IMR-90 (cell line): Measurements from ENCODE around the gene EXT2. TPM values are rescaled to one million over a fixed set of nuclear protein-coding genes. Genes with fewer than 3 reads are reported as not detected.

Experiments used
- ATAC-seq: fragments of 200-7000 bp; cut with Tn5 transposase; 2 replicates; pipeline ENCODE4 v1.9.1; 2020; ENCODE audit warnings: low read depth, mild to moderate bottlenecking, moderate library complexity
- BruUV-seq: library from RNA; stranded (reverse); fragments of 400-500 nt; replicated peaks from 2 replicates; lab custom pipeline; 2021; lab: Mats Ljungman, UMichigan
- CTCF ChIA-PET: fragments of 300-600 bp; formaldehyde crosslinking; extraction: SDS; loops from one replicate; lab custom pipeline; 2021; ENCODE audit warnings: antibody characterized with exemption; lab: Yijun Ruan, JAX
- POLR2A ChIA-PET: fragments of 300-600 bp; sonication (Branson Sonifier 250); formaldehyde crosslinking; loops from one replicate; lab custom pipeline; 2022; ENCODE audit warnings: antibody characterized with exemption; ENCODE audit not compliant: unreplicated experiment; lab: Charles Lee
- DNase-seq: peaks from one replicate; pipeline ENCODE4 v3.0.0; 2013
- H2AFZ ChIP-seq: replicated peaks from 2 replicates; pipeline ENCODE3; 2013; ENCODE audit warnings: low read length, mild to moderate bottlenecking; ENCODE audit not compliant: poor library complexity
- H2AK5ac ChIP-seq: 2 replicates; pipeline ENCODE4 v1.6.1; 2013; ENCODE audit warnings: low read depth, low read length, inconsistent platforms
- H2AK9ac ChIP-seq: replicated peaks from 2 replicates; pipeline ENCODE3; 2013; ENCODE audit warnings: mild to moderate bottlenecking, low read depth, low read length, moderate library complexity; ENCODE audit not compliant: poor library complexity
- H2BK120ac ChIP-seq: 2 replicates; pipeline ENCODE4 v1.6.1; 2013; ENCODE audit warnings: low read depth, low read length, inconsistent platforms
- H2BK15ac ChIP-seq: 3 replicates; pipeline ENCODE4 v1.6.1; 2013; ENCODE audit warnings: low read depth, low read length, inconsistent platforms
- H2BK20ac ChIP-seq: 2 replicates; pipeline ENCODE4 v1.6.1; 2013; ENCODE audit warnings: low read depth, mild to moderate bottlenecking, inconsistent platforms, low read length, moderate library complexity
- H2BK5ac ChIP-seq: 2 replicates; pipeline ENCODE4 v1.6.1; 2013; ENCODE audit warnings: mild to moderate bottlenecking, low read depth, low read length, inconsistent platforms; ENCODE audit not compliant: poor library complexity, severe bottlenecking
- H3K14ac ChIP-seq: replicated peaks from 2 replicates; pipeline ENCODE4 v1.6.1; 2013; ENCODE audit warnings: low read depth, low read length, inconsistent platforms
- H3K18ac ChIP-seq: 2 replicates; pipeline ENCODE4 v1.6.1; 2013; ENCODE audit warnings: low read depth, low read length, control low read depth
- H3K23ac ChIP-seq: 2 replicates; pipeline ENCODE4 v1.6.1; 2013; ENCODE audit warnings: low read depth, low read length, inconsistent platforms
- H3K27ac ChIP-seq: 2 replicates; pipeline ENCODE4 v1.5.1; 2013; ENCODE audit warnings: mild to moderate bottlenecking, control low read depth, low read length; ENCODE audit not compliant: insufficient read depth
- H3K27me3 ChIP-seq: 2 replicates; pipeline ENCODE4 v1.6.1; 2013; ENCODE audit warnings: low read length; ENCODE audit not compliant: control insufficient read depth, insufficient read depth
- H3K36me3 ChIP-seq: 2 replicates; pipeline ENCODE4 v1.6.1; 2013; ENCODE audit warnings: low read length, mixed read lengths; ENCODE audit not compliant: control insufficient read depth, insufficient read depth
- H3K4ac ChIP-seq: 2 replicates; pipeline ENCODE4 v1.6.1; 2013; ENCODE audit warnings: low read depth, low read length, inconsistent platforms
- H3K4me1 ChIP-seq: 2 replicates; pipeline ENCODE4 v1.6.1; 2013; ENCODE audit warnings: low read length, mixed read lengths; ENCODE audit not compliant: control insufficient read depth, insufficient read depth
- H3K4me2 ChIP-seq: 2 replicates; pipeline ENCODE4 v1.6.1; 2013; ENCODE audit warnings: low read depth, mild to moderate bottlenecking, control low read depth, low read length, moderate library complexity
- H3K4me3 ChIP-seq: 2 replicates; pipeline ENCODE4 v1.5.1; 2013; ENCODE audit warnings: low read depth, mild to moderate bottlenecking, control low read depth, low read length, moderate library complexity; ENCODE audit not compliant: insufficient read depth
- H3K56ac ChIP-seq: 2 replicates; pipeline ENCODE4 v1.6.1; 2013; ENCODE audit warnings: low read length, inconsistent platforms; ENCODE audit not compliant: insufficient read depth; ENCODE audit errors: extremely low read depth
- H3K79me1 ChIP-seq, 2 experiments: 2 replicates each; pipeline ENCODE4 v1.6.1; 2013; ENCODE audit warnings: low read length in 2 of 2, inconsistent platforms in 1 of 2, low read depth in 1 of 2
- H3K9ac ChIP-seq: 2 replicates; pipeline ENCODE4 v1.6.1; 2013; ENCODE audit warnings: low read depth, low read length, control low read depth
- H3K9me1 ChIP-seq: 2 replicates; pipeline ENCODE4 v1.6.1; 2013; ENCODE audit warnings: low read length, inconsistent platforms; ENCODE audit not compliant: insufficient read depth
- H3K9me3 ChIP-seq: 2 replicates; pipeline ENCODE4 v1.6.1; 2013; ENCODE audit warnings: low read length; ENCODE audit not compliant: control insufficient read depth, insufficient read depth
- H4K20me1 ChIP-seq: 2 replicates; pipeline ENCODE4 v1.6.1; 2013; ENCODE audit warnings: low read length, inconsistent platforms; ENCODE audit not compliant: insufficient read depth
- H4K5ac ChIP-seq: 2 replicates; pipeline ENCODE4 v1.6.1; 2013; ENCODE audit warnings: mild to moderate bottlenecking, low read depth, low read length, control low read depth
- H4K8ac ChIP-seq, 2 experiments: 2 replicates each; pipeline ENCODE4 v1.6.1; 2013; ENCODE audit warnings: low read depth in 2 of 2, low read length in 2 of 2, control low read depth in 1 of 2, inconsistent platforms in 1 of 2
- H4K91ac ChIP-seq: 2 replicates; pipeline ENCODE4 v1.6.1; 2013; ENCODE audit warnings: low read depth, low read length, inconsistent platforms; ENCODE audit not compliant: insufficient read depth
- BHLHE40 ChIP-seq: fragments of 150-350 bp; IDR thresholded peaks from 2 replicates; pipeline ENCODE4 v1.6.1; 2016; ENCODE audit warnings: mild to moderate bottlenecking, low read depth, low read length
- CHD1 ChIP-seq: IDR thresholded peaks from 2 replicates; pipeline ENCODE4 v1.6.1; 2012; ENCODE audit warnings: low read depth, low read length, improper control_type of control experiment
- ELK1 ChIP-seq: fragments of 150-350 bp; IDR thresholded peaks from 2 replicates; pipeline ENCODE4 v1.6.1; 2016; ENCODE audit warnings: low read depth, mild to moderate bottlenecking, low read length, moderate library complexity, borderline replicate concordance
- FOS ChIP-seq: fragments of 150-350 bp; IDR thresholded peaks from 2 replicates; pipeline ENCODE4 v1.6.1; 2016; ENCODE audit warnings: low read depth, low read length
- MAFK ChIP-seq: IDR thresholded peaks from 2 replicates; pipeline ENCODE4 v1.6.1; 2012; ENCODE audit warnings: low read depth, low read length, improper control_type of control experiment
- MAZ ChIP-seq: IDR thresholded peaks from 2 replicates; pipeline ENCODE4 v1.6.1; 2012; ENCODE audit warnings: low read depth, mild to moderate bottlenecking, low read length, improper control_type of control experiment, moderate library complexity, borderline replicate concordance
- MXI1 ChIP-seq: IDR thresholded peaks from 2 replicates; pipeline ENCODE4 v1.6.1; 2012; ENCODE audit warnings: low read depth, mild to moderate bottlenecking, low read length, moderate library complexity, borderline replicate concordance
- NFE2L2 ChIP-seq: fragments of 150-350 bp; IDR thresholded peaks from 2 replicates; pipeline ENCODE4 v1.6.1; 2016; ENCODE audit warnings: low read depth, mild to moderate bottlenecking, low read length
- POLR2A ChIP-seq: IDR thresholded peaks from 2 replicates; pipeline ENCODE4 v1.6.1; 2012; ENCODE audit warnings: mild to moderate bottlenecking, low read depth, low read length
- RAD21 ChIP-seq: IDR thresholded peaks from 2 replicates; pipeline ENCODE4 v1.6.1; 2012; ENCODE audit warnings: low read length, improper control_type of control experiment
- RFX5 ChIP-seq: IDR thresholded peaks from 2 replicates; pipeline ENCODE4 v1.8.0; 2012; ENCODE audit warnings: low read depth, mild to moderate bottlenecking, low read length, moderate library complexity
- SMC3 ChIP-seq: fragments of 150-350 bp; IDR thresholded peaks from 2 replicates; pipeline ENCODE4 v1.6.1; 2016; ENCODE audit warnings: low read depth, mild to moderate bottlenecking, antibody characterized with exemption, low read length, moderate library complexity
- WGBS, 2 experiments: methylation state at CpG; one replicate each; pipeline versions ENCODE4 v1.1.5 to v1.1.7; 2013; ENCODE audit warnings: missing lambda C conversion rate in 2 of 2; ENCODE audit not compliant: insufficient read length in 1 of 2; ENCODE audit errors: extremely low coverage in 2 of 2; 5-methylcytosine and 5-hydroxymethylcytosine counted together
- dilution Hi-C: fragments of 300-500 bp; cut with HindIII; formaldehyde crosslinking; loops from one replicate; pipeline ENCODE4 v1.14.3; 2018; ENCODE audit warnings: low sequenced_read_pairs; ENCODE audit not compliant: unreplicated experiment
- in situ Hi-C: fragments of 300-500 bp; cut with MboI; formaldehyde crosslinking; loops from 3 replicates; pipeline ENCODE4 v1.14.3; 2019; ENCODE audit warnings: low sequenced_read_pairs, inconsistent platforms, mixed read lengths
- intact Hi-C: fragments of 100-400 bp; cut with micrococcal nuclease; formaldehyde crosslinking; loops from 2 replicates; pipeline ENCODE4 v1.10.0; 2022
- polyA plus RNA-seq, 3 experiments: library from polyadenylated mRNA; depleted of rRNA; stranded (reverse); fragments of >200 nt; gene quantifications; 2 replicates each; pipeline ENCODE4 v1.2.3, GENCODE V29; 2012; ENCODE audit warnings: low replicate concordance in 1 of 3
- total RNA-seq: library from RNA; depleted of rRNA; stranded (reverse); fragments of >200 nt; gene quantifications from 2 replicates; pipeline ENCODE4 v1.2.3, GENCODE V29; 2012
- TF ChIP-seq, protein P1 (sequence below): conservative IDR thresholded peaks from 2 replicates; pipeline ENCODE4 v1.5.1; 2012; ENCODE audit warnings: mild to moderate bottlenecking, low read depth, low read length, improper control_type of control experiment

Gene EXT2
- total and polyA plus RNA-seq, 2 of the 4 experiments (the other 2 are of a cell fraction) = 75.0 to 85.3 TPM

DNA sequence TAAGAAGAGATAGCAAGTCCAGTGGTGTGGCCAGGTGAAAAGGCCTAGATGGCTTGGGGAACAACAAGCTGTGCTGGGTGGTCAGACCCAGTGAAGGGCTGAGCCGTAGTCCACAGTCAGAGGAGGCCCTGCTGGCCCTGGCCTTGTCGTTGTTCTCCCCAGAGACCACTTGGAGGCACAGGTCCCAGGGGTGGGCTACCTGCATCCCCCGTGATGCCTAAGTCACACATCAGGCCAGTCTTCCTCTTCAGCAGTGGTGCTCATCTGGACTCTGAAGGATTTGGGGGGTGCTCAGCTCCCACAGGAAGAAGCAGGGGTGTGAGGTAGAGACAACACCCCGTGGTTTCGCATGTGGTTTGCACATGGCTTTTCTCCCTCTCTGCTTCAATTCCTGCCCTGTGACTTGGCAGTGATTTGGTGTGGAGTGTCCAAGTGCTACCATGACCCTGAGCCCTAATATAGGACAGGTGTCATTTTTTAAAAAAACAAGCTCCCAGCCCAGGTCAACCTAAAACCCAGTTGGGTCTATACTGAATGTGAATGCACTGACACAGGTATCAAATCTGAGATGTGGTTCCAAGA lies 163.5 kb downstream of the EXT2 start:
- POLR2A ChIA-PET = no interaction called here
- dilution Hi-C loops = no loop called here
- in situ Hi-C loops = no loop called here

More for the DNA sequence above, 163.5 kb downstream of the EXT2 start:
- CTCF ChIA-PET = no interaction called here
- no peaks in the 10 kb centered on the region; the same call in 1 of the 2 replicates for H3K9me3 ChIP-seq
- no peak overlapping the region for H3K9ac ChIP-seq
- H4K8ac ChIP-seq = no peak overlapping the region
- H2AFZ ChIP-seq = no peak overlapping the region
- no peaks in the 10 kb centered on the region for H4K20me1 ChIP-seq
- no peaks in the 10 kb centered on the region for H3K36me3 ChIP-seq
- no peak overlapping the region for H3K4me2 ChIP-seq
- no peak overlapping the region for H3K56ac ChIP-seq
- TF ChIP-seq POLR2A (no peak), BHLHE40 (no peak), SMC3 (no peak), CHD1 (no peak), RAD21 (no peak), NFE2L2 (no peak), MAZ (no peak), ELK1 (no peak), FOS (no peak), RFX5 (no peak), MXI1 (no peak), MAFK (no peak)
- TF ChIP-seq, protein P1, sequence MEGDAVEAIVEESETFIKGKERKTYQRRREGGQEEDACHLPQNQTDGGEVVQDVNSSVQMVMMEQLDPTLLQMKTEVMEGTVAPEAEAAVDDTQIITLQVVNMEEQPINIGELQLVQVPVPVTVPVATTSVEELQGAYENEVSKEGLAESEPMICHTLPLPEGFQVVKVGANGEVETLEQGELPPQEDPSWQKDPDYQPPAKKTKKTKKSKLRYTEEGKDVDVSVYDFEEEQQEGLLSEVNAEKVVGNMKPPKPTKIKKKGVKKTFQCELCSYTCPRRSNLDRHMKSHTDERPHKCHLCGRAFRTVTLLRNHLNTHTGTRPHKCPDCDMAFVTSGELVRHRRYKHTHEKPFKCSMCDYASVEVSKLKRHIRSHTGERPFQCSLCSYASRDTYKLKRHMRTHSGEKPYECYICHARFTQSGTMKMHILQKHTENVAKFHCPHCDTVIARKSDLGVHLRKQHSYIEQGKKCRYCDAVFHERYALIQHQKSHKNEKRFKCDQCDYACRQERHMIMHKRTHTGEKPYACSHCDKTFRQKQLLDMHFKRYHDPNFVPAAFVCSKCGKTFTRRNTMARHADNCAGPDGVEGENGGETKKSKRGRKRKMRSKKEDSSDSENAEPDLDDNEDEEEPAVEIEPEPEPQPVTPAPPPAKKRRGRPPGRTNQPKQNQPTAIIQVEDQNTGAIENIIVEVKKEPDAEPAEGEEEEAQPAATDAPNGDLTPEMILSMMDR = no peak
- H4K5ac ChIP-seq = no peak overlapping the region
- H3K4me1 ChIP-seq = no peaks in the 10 kb centered on the region; the same call in 1 of the 2 replicates
- DNase-seq = no peak
- no peaks in the 10 kb centered on the region for H3K79me1 ChIP-seq
- BruUV-seq = no TSS peak
- intact Hi-C loops = loop anchor here (10.0 kb wide), 1 partner anchor 124 kb away; no protein-coding TSS in a partner anchor
- H3K18ac ChIP-seq = no peak overlapping the region
- WGBS, 2 experiments = 73% methylated on average over 2 of the region's 5 CpGs; no CpG with 5 or more reads in 1 of the 2 experiments
- no peak overlapping the region for H2AK5ac ChIP-seq
- H3K27me3 ChIP-seq = peaks cover 2% of the 10 kb centered on the region; the same call in 1 of the 2 replicates
- no peak overlapping the region for H2BK5ac ChIP-seq
- H3K23ac ChIP-seq = no peak overlapping the region
- H3K9me1 ChIP-seq = 0 out of 2 replicates have a peak, but pooled peaks cover 3% of the 10 kb centered on the region
- no peak overlapping the region for H2AK9ac ChIP-seq
- no peak overlapping the region for H3K4me3 ChIP-seq
- H3K27ac ChIP-seq = no peak overlapping the region
- H2BK20ac ChIP-seq = no peak overlapping the region
- no peak overlapping the region for H2BK120ac ChIP-seq
- no peak overlapping the region for H3K4ac ChIP-seq
- H2BK15ac ChIP-seq = no peak overlapping the region
- H4K91ac ChIP-seq = no peak overlapping the region
- H3K14ac ChIP-seq = no peak overlapping the region
- no peak for ATAC-seq
